Measurements from ENCODE around the gene RAF1.
"Not testable (repeated sequence)": the region's sequence is repeated elsewhere in the genome, so short reads cannot be mapped to it uniquely, and the experiment has no call there.

Gene RAF1

DNA sequence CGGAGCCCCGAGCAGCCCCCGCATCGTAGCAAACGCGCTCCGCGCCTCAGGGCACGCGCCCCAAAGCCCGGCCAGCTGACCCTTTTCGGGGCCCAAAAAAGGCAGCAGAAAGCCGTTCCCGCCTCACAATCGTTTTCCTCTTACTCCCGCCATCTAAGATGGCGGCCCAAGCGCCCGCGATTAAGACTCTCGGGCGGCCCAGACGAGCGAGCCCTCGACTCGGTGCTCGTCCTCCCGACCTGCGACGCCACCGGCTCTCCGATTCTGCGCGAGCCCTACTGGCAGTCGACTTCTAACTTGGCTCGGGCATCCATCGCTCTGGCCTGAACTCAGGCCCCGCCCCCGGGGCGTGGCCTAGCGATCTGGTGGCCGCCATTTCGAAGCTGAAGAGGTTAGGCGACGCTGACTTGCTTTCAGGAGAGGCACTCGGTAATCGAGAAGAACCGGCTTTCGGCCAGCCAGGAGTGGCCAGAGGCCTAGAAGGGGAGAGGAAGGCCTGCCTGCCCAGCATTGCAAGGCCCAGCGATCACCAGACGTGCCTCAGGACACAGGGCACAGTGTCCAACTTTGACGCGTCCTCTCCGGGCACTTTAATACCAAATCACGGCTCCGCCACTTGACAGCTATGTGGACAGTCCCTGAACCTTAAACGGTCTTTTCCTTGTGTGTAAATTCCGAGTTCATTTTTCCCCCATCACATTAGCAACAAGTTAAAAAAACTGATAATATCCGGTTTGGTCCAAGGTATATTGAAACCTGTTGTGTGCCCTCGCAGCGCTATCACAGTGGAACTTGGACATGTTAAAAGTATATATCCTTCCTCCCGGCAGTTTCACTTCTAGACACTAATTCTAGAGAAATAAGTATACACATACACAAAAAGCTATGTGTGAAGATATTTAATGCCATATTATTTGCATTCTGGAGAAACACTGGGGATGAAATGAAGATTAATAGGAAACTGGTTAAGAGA lies at the start of gene RAF1:
Gene RAF1, minus strand, starts transcription at position 182 of the 973 bp plus-strand sequence. CDS start 45,396 bp downstream, outside the sequence.
- Mint-ChIP-seq H3K4me3 (peak within 1 kb of the TSS; percentile 94), H3K4me1 (peaks cover 34% of the 10 kb centered on the region), H3K9me3 (no peaks in the 10 kb centered on the region)

GRCh38 chr3:12710062-12710461 lies 46.1 kb upstream of the RAF1 start:
- H3K36me3 Mint-ChIP-seq, result no peaks in the 10 kb centered on the region
- no peaks in the 10 kb centered on the region for H3K4me1 Mint-ChIP-seq
- no peak overlapping the region for H3K4me3 Mint-ChIP-seq
- H3K9me3 Mint-ChIP-seq, result no peaks in the 10 kb centered on the region
- H3K27me3 Mint-ChIP-seq, result no peaks in the 10 kb centered on the region
- H3K27ac Mint-ChIP-seq, result no peak overlapping the region

More for the DNA sequence above, at the start of gene RAF1:
- Mint-ChIP-seq H3K27ac (peak within 1 kb of the TSS; percentile 100), H3K36me3 (peaks cover 6% of the 10 kb centered on the region), H3K27me3 (no peaks in the 10 kb centered on the region)

DNA sequence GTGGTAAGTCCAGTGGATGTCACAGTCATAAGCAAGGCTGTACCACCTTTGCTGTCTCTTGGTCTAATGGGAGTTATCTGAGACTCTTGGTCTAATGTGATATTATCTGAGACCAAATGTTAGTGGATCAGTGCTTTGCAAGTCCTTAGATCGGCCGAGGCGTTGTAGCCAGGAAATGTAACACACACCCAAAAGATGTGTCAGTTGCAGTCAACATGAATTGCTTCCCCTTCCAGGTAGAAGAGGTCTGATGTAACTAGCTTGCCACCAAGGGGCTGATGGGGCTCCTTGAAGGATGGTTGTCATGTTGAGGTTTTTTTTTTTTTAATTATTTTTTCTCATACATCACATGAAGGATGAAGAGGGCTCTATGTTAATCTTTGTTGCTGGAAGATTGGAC lies 45.4 kb upstream of the RAF1 start:
- H3K27me3 Mint-ChIP-seq, result no peaks in the 10 kb centered on the region
- H3K4me3 Mint-ChIP-seq, result no peak overlapping the region
- no peak overlapping the region for H3K27ac Mint-ChIP-seq
- H3K4me1 Mint-ChIP-seq, result no peaks in the 10 kb centered on the region
- no peaks in the 10 kb centered on the region for H3K36me3 Mint-ChIP-seq
- no peaks in the 10 kb centered on the region for H3K9me3 Mint-ChIP-seq

DNA sequence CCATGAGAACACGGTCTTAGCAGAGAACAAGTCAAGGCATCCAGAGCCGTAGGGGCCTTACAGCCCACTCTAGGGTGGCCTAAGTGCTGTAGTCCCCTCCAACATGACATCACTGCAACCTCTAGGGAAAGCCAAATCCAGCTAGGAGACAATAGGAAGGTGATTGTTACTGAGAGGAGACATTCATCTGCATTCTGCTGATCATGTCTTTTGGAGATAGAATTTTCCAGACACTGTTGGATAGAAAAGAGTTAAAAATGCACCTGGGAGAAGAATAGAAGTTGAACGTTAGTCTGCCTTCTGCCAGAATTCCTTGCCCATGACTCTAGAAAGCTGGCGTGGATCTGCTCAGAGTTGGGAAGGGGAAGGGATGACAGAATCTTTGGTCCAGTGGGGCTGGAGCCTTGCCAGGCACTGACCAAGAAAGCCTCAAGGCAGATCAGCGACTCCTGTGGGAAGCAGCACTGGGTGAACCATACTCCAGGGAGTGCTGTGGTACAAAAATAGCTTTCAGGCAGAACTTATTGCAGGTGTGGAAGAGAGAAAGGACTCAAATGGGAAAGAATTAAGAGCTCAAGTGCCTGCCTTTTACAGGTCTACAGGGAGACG lies 44.8 kb upstream of the RAF1 start:
- Mint-ChIP-seq H3K4me3 (no peak overlapping the region), H3K4me1 (no peaks in the 10 kb centered on the region), H3K36me3 (no peaks in the 10 kb centered on the region), H3K9me3 (no peaks in the 10 kb centered on the region), H3K27ac (no peak overlapping the region), H3K27me3 (no peaks in the 10 kb centered on the region)

DNA sequence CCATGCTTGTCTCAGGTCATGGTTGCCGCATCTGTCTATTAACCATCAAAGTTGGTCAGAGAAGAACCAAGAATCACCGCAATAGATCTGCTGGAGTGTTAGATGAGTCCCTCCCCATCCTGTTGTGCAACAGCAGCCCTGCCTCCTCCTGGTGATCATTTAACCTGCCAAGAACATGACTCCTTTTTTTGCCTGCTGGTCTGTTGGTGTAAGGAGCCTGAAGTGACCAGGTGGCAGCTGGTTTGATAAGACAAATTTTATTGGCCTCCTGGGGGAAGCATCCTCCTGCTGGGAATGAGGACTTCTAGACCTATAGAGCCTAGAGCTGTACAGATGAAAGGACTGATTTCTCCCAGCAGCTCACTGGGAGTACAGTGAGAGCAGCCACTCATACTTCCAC lies 43.5 kb upstream of the RAF1 start:
- Mint-ChIP-seq H3K36me3 (no peaks in the 10 kb centered on the region), H3K4me3 (no peak overlapping the region), H3K27me3 (no peaks in the 10 kb centered on the region), H3K4me1 (no peaks in the 10 kb centered on the region), H3K9me3 (no peaks in the 10 kb centered on the region), H3K27ac (no peak overlapping the region)

DNA sequence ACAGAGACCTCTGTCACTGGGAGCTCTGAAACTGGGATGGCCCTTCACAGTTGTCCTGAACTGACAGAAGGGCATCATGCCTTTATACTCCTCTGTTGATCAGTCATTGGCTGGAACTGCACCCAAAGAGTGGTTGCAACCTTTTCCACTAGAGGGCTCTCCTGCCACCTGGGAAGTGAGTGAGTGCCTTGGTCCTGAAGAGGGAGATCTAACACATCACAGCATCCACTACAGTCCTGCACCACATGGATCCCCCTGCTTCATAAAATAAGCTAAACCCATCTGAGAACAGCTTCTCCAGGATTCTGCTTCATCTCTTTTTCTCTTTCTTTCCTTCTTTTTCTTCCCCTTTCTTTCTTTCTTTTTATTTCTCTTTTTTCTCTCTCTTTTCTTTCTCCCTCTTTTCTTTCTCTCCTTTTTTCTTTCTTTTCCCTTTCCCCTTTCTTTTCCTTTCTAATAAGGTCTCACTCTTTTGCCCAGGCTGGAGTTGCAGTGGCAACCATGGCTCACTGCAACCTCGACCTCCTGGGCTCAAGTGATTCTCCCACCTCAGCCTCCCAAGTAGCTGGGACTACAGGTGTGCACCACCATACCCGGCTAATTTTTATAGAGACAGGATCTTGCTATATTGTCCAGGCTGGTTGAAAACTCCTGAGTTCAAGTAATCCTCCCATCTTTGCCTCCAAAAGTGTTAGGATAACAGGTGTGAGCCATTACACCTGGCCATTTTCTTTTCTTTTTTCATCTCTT lies 42.8 kb upstream of the RAF1 start:
- Mint-ChIP-seq H3K36me3 (no peaks in the 10 kb centered on the region), H3K9me3 (no peaks in the 10 kb centered on the region), H3K27ac (no peak overlapping the region), H3K27me3 (no peaks in the 10 kb centered on the region), H3K4me3 (no peak overlapping the region), H3K4me1 (no peaks in the 10 kb centered on the region)

- no peak overlapping the region for H3K4me3 Mint-ChIP-seq
- no peaks in the 10 kb centered on the region for H3K9me3 Mint-ChIP-seq
- no peaks in the 10 kb centered on the region for H3K36me3 Mint-ChIP-seq
- H3K27ac Mint-ChIP-seq, result no peak overlapping the region
- H3K27me3 Mint-ChIP-seq, result no peaks in the 10 kb centered on the region
- no peaks in the 10 kb centered on the region for H3K4me1 Mint-ChIP-seq
Measured at GRCh38 chr3:12705981-12706380, 42.1 kb upstream of the RAF1 start.

- H3K36me3 Mint-ChIP-seq, result no peaks in the 10 kb centered on the region
- no peak overlapping the region for H3K27ac Mint-ChIP-seq
- no peaks in the 10 kb centered on the region for H3K27me3 Mint-ChIP-seq
- H3K4me3 Mint-ChIP-seq, result no peak overlapping the region
- no peaks in the 10 kb centered on the region for H3K9me3 Mint-ChIP-seq
- no peaks in the 10 kb centered on the region for H3K4me1 Mint-ChIP-seq
Measured at GRCh38 chr3:12705374-12705926, 41.5 kb upstream of the RAF1 start.

GRCh38 chr3:12702501-12702900 lies 38.6 kb upstream of the RAF1 start:
- no peaks in the 10 kb centered on the region for H3K4me1 Mint-ChIP-seq
- H3K27ac Mint-ChIP-seq, result no peak overlapping the region
- H3K9me3 Mint-ChIP-seq, result no peaks in the 10 kb centered on the region
- no peaks in the 10 kb centered on the region for H3K27me3 Mint-ChIP-seq
- no peaks in the 10 kb centered on the region for H3K36me3 Mint-ChIP-seq
- no peak overlapping the region for H3K4me3 Mint-ChIP-seq

DNA sequence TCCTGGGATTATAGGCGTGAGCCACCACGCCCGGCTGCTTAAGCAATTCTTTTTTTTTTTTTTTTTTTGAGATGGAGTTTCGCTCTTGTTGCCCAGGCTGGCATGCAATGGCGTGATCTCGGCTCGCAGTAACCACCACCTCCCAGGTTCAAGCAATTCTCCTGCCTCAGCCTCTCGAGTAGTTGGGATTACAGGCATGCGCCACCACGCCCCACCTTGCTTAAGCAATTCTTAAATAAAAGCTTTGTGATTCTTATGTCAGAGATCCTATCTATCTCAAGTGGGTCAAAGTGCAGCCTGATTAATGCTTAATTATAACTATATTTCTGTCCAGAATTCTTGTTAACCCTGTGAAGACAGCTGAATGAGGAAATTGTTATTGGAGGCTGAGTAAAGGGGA lies 37.7 kb upstream of the RAF1 start:
- not testable (repeated sequence) for H3K27ac Mint-ChIP-seq, H3K9me3 Mint-ChIP-seq, H3K27me3 Mint-ChIP-seq, H3K36me3 Mint-ChIP-seq, H3K4me1 Mint-ChIP-seq, H3K4me3 Mint-ChIP-seq

- no peaks in the 10 kb centered on the region for H3K36me3 Mint-ChIP-seq
Measured at GRCh38 chr3:12700800-12701199, 36.9 kb upstream of the RAF1 start.

GRCh38 chr3:12695916-12696315 lies 32.0 kb upstream of the RAF1 start:
- no peak overlapping the region for H3K4me3 Mint-ChIP-seq
- no peaks in the 10 kb centered on the region for H3K9me3 Mint-ChIP-seq
- no peak overlapping the region for H3K27ac Mint-ChIP-seq
- H3K36me3 Mint-ChIP-seq, result no peaks in the 10 kb centered on the region
- H3K27me3 Mint-ChIP-seq, result no peaks in the 10 kb centered on the region
- H3K4me1 Mint-ChIP-seq, result no peaks in the 10 kb centered on the region

More at GRCh38 chr3:12700800-12701199, 36.9 kb upstream of the RAF1 start:
- Mint-ChIP-seq H3K27ac (no peak overlapping the region), H3K9me3 (no peaks in the 10 kb centered on the region), H3K4me1 (no peaks in the 10 kb centered on the region), H3K27me3 (no peaks in the 10 kb centered on the region), H3K4me3 (no peak overlapping the region)

GRCh38 chr3:12695112-12695511 lies 31.2 kb upstream of the RAF1 start:
- H3K27me3 Mint-ChIP-seq, result no peaks in the 10 kb centered on the region
- H3K9me3 Mint-ChIP-seq, result no peaks in the 10 kb centered on the region
- no peaks in the 10 kb centered on the region for H3K4me1 Mint-ChIP-seq
- H3K36me3 Mint-ChIP-seq, result no peaks in the 10 kb centered on the region
- H3K4me3 Mint-ChIP-seq, result no peak overlapping the region
- no peak overlapping the region for H3K27ac Mint-ChIP-seq

DNA sequence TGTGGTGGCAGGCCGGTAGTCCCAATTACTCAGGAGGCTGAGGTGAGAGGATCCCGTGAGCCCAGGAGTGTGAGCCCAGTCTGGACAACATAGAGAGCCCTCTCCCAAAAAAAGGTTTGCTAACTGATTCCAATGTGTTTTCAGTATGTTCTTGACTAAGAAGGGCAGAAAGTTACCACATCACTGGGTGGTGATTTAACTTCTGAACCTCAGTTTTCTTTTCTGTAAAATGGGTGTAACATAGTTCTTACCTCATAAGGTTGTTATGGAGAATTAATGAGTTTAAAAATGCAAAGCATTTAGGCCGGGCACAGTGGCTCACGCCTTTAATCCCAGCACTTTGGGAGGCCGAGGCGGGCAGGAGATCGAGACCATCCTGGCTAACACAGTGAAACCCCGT lies 28.5 kb upstream of the RAF1 start:
- Mint-ChIP-seq H3K4me1 (no peaks in the 10 kb centered on the region), H3K36me3 (no peaks in the 10 kb centered on the region), H3K27me3 (no peaks in the 10 kb centered on the region), H3K9me3 (no peaks in the 10 kb centered on the region), H3K27ac (no peak overlapping the region), H3K4me3 (no peak overlapping the region)

DNA sequence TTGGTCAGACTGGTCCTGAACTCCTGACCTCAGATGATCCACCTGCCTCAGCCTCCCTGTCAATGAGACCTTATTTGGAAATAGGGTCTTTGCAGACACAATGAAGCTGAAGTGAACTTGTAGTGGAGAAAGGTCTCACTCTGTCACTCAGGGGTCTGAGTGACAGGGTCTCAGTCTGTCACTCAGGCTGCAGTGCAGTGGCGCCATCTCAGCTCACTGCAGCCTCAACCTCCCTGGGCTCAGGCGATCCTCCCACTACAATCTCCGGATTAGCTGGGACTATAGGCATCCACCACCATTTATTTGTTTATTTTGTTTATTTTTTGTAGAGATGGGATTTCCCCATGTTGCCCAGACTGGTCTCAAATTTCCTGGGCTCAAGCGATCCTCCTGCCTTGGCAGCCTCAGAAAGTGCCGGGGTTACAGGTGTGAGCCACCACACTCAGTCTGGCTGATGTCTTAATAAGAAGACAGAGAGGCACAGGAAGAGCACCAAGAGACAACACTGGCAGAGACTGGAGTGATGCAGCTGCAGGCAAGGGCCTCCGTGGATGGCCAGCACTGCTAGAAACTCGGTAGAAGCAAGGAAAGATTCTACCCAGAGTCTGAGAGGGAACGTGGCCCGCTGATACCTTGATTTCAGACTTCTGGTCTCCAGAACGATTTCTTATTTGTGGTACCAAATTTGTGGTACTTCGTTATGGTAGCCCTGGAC lies 26.2 kb upstream of the RAF1 start:
- H3K4me1 Mint-ChIP-seq, result no peaks in the 10 kb centered on the region
- H3K9me3 Mint-ChIP-seq, result no peaks in the 10 kb centered on the region
- H3K27me3 Mint-ChIP-seq, result no peaks in the 10 kb centered on the region
- no peak overlapping the region for H3K27ac Mint-ChIP-seq
- no peak overlapping the region for H3K4me3 Mint-ChIP-seq
- no peaks in the 10 kb centered on the region for H3K36me3 Mint-ChIP-seq

All from activated naive CD4-positive, alpha-beta T cell treated with anti-CD3 and anti-CD28 coated beads, Interleukin-2, amount 50 U/mL, for 24 hours (primary cell).